Stimulated activated CD8-positive, alpha-beta memory T cell treated with anti-CD3 and anti-CD28 coated beads, Interleukin-15, amount 100 ng/mL, for 1 hour (primary cell): Measurements from ENCODE around the gene BCL2L2.

Source experiments
- DNase-seq: peaks from one replicate; pipeline ENCODE4 v3.0.0-alpha.2; 2020; ENCODE audit warnings: low read depth

The BCL2L2 gene

GRCh38 chr14:23299986-23300686 is 6.5 kb upstream of the BCL2L2 start:
- DNase-seq, result no peak

DNA sequence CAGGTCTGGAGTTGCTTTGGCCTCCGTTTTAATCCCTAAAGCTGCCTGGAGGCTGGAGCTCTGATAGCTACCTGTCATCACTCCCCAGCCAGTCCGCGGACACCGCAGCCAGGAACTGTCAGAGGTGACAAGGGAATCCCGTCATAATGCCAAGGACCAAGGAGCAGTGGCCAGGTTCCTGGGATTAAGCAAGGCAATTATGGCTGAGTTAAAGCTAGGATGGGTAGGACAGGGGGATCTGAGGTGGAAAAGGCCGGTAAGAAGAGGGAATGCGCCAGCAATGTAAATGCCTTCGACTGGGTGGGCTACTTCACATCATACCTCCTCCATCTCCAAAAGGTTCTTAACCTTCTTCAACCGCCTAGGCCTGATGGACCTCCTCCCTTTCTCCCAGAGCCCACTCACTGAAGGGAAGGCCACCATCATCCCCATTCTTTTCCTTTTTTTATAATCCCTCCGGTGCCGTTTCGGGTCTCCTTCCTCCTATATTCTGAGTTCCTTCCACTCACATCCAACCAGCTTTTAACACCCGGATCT is 5.9 kb upstream of the BCL2L2 start:
- no peak for DNase-seq

GRCh38 chr14:23301288-23301968 is 5.2 kb upstream of the BCL2L2 start:
- DNase-seq, result peak; percentile 87

GRCh38 chr14:23301969-23302289 is 4.7 kb upstream of the BCL2L2 start:
- no peak for DNase-seq

- peak; percentile 72 for DNase-seq
These were observed 4.1 kb upstream of the BCL2L2 start, which contains the start of gene PPP1R3E for GRCh38 chr14:23302290-23303225. TSS of gene PPP1R3E (minus strand) at chr14:23302859. CDS start at chr14:23302576, 283 bp downstream.

- DNase-seq, result no peak
These were observed 505 bp downstream of the BCL2L2 start for GRCh38 chr14:23307146-23307530.

DNA sequence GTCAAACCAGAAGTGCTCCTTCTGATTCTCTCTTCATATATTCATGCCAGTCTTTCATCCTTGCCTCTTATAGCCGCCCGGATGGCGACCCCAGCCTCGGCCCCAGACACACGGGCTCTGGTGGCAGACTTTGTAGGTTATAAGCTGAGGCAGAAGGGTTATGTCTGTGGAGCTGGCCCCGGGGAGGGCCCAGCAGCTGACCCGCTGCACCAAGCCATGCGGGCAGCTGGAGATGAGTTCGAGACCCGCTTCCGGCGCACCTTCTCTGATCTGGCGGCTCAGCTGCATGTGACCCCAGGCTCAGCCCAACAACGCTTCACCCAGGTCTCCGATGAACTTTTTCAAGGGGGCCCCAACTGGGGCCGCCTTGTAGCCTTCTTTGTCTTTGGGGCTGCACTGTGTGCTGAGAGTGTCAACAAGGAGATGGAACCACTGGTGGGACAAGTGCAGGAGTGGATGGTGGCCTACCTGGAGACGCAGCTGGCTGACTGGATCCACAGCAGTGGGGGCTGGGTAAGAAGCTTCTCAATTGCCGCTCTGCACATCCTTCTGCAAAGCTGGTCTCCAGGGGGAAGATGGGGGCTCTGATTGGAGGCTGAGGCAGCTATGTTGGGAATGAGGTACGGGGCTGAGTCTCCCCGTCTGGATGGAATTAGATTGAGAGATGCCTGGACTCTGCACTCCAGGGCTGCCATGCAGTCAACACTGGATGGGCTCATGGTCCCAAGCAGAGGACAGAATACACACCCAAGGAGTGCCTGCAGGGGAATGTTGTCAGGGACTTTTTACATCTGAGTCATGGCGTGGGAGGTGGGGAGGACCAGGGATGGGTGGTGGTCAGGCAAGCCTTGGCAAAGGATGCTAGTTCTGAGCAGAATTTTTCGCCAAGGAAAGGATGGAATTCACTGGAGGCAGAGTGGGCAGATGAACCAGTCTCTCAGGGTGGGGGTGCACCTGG is 1.3 kb downstream of the BCL2L2 start:
- no peak for DNase-seq

DNA sequence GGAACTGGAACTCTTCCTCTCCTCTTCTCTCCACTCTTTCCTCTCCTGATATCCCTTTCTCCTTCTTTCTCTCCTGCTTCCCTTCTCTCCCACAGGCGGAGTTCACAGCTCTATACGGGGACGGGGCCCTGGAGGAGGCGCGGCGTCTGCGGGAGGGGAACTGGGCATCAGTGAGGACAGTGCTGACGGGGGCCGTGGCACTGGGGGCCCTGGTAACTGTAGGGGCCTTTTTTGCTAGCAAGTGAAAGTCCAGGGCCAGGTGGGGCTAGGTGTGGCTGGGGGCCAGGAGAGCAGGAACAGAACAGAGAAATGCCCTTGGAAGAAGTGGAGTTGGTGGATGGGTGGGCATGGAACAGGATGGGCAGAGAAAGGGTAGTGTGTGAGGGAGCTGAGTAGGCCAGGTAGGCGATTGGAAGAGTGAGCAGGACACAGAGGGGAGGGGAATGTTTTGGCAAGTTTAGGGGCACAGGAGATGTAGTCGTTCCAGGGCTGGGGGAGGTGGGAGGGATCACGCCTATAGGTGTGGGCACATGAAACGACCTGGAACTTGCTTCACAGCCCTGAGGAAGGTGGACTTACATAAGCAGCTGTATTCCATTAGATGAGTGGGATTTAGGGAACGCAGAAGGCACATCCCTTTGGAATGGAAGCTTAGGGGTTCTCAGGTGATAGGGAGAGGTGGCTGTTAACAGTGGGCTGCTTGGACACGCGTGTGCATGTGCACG is 2.2 kb downstream of the BCL2L2 start:
- DNase-seq, result no peak

DNA sequence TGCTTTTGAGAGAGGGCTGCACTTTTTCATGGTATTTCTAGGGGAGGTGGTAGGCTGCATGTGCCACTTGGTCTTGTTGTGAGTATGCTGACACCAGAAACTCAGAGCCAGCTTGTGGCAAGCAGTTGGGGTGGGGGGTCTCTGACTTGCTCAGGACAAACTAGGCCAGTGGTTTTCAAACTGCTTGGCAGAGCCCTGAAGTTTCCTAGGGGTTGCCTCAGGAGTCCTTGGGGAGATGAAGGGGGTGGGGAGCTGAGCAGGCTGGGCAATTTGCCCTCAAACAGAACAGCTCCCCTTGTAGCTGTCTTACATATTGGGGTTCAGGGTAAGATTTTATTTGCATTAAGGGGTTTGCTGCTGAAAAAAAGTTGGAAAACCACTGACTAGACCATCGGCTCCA is 3.9 kb downstream of the BCL2L2 start:
- no peak for DNase-seq

GRCh38 chr14:23316300-23316699 is 9.7 kb downstream of the BCL2L2 start:
- DNase-seq, result no peak

GRCh38 chr14:23319746-23320583 is 13.3 kb downstream of the BCL2L2 start:
- DNase-seq, result no peak

DNA sequence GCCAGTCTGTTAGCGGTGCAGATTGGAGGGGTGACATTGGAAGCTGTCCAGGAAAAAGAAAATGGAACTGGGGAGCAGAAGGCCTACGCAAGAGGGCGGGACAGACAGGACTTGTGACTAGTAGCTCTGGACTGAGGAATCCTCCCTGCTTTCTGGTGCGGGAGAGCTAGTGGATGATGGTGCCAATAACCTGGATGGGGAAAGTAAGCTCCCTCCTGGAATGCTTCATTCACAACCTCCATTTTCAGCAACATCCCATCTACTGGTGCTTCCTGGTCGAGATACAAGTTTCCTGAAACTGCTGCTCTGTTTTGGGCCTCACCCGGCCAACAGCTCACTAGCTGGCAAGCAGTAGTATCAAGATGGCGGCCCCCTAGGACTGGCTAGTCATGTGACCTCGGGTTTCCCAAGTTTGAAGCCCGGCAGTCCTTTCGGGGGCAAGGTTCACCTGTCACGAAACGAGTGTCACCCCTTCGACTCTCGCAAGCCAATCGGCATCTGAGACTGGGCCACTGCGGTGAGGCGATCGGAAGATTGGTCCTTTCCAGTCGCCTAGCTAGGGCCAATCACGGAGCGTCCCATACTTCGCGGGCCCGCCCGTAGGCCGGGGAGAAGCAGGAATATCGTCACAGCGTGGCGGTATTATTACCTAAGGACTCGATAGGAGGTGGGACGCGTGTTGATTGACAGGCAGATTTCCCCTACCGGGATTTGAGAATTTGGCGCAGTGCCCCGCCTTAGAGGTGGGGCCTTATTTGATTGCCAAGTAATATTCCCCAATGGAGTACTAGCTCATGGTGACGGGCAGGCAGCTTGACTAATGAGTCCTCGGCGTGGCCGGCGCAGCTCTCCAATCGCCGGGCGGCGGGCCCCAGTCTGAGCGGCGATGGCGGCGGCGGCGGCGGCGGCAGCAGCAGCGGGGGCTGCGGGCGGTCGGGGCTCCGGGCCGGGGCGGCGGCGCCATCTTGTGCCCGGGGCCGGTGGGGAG is 14.2 kb downstream of the BCL2L2 start, which contains the start of gene PABPN1:
TSS of gene PABPN1 (plus strand) at position 874 of the 988 bp plus-strand sequence. CDS start at position 887, 13 bp downstream.
- DNase-seq, result peak; percentile 92

GRCh38 chr14:23321572-23322547 is 15.2 kb downstream of the BCL2L2 start:
- DNase-seq, result no peak

- DNase-seq, result no peak
These were observed 16.2 kb downstream of the BCL2L2 start for GRCh38 chr14:23322568-23323517.

- DNase-seq, result no peak
These were observed 17.3 kb downstream of the BCL2L2 start for GRCh38 chr14:23323838-23324454.
